GM19193 (cell line): ENCODE measurements around the gene BSND.

Experiments
- POLR2A ChIP-seq: IDR thresholded peaks from 4 replicates; pipeline ENCODE4 v1.6.1; 2011; ENCODE audit not compliant: insufficient read depth, insufficient read length; ENCODE audit errors: extremely low read depth

Gene BSND

GRCh38 chr1:55055951-55056631 lies 57.4 kb downstream of the BSND start:
- TF ChIP-seq POLR2A, result no peak

GRCh38 chr1:55056632-55056992 lies 57.9 kb downstream of the BSND start:
- no peak for TF ChIP-seq POLR2A

- TF ChIP-seq POLR2A, result no peak
Observed at GRCh38 chr1:55057270-55057955, 58.7 kb downstream of the BSND start.

- no peak for TF ChIP-seq POLR2A
Observed at GRCh38 chr1:55057956-55058298, 59.2 kb downstream of the BSND start.

- TF ChIP-seq POLR2A, result no peak
Observed at GRCh38 chr1:55059302-55060132, 60.8 kb downstream of the BSND start.

GRCh38 chr1:55060133-55060999 lies 61.6 kb downstream of the BSND start:
- TF ChIP-seq POLR2A, result no peak

GRCh38 chr1:55061000-55061705 lies 62.4 kb downstream of the BSND start:
- TF ChIP-seq POLR2A, result no peak
